ENCODE measurements around the gene PFKL.

The PFKL gene

GRCh38 chr21:44350773-44351481 lies 51.1 kb downstream of the PFKL start:
- no peak for DNase-seq (ENCODE audit: low spot score)
- no peak for TF ChIP-seq CTCF (IDR thresholded peaks at IDR 0.05; ENCODE audit: extremely low read depth, insufficient read depth, missing control alignments)
- in situ Hi-C loops (cut with MboI; ENCODE audit: low pct_unique_long_range_greater_than_20kb, low sequenced_read_pairs, unreplicated experiment) = no loop called here

- DNase-seq (ENCODE audit: low spot score) = no peak
- in situ Hi-C loops (cut with MboI; ENCODE audit: low pct_unique_long_range_greater_than_20kb, low sequenced_read_pairs, unreplicated experiment) = no loop called here
- no peak for TF ChIP-seq CTCF (IDR thresholded peaks at IDR 0.05; ENCODE audit: extremely low read depth, insufficient read depth, missing control alignments)
These were observed 51.8 kb downstream of the PFKL start for GRCh38 chr21:44351535-44352252.

GRCh38 chr21:44352253-44352860 lies 52.5 kb downstream of the PFKL start:
- TF ChIP-seq CTCF (IDR thresholded peaks at IDR 0.05; ENCODE audit: extremely low read depth, insufficient read depth, missing control alignments) = no peak
- in situ Hi-C loops (cut with MboI; ENCODE audit: low pct_unique_long_range_greater_than_20kb, low sequenced_read_pairs, unreplicated experiment) = no loop called here
- DNase-seq (ENCODE audit: low spot score) = no peak

GRCh38 chr21:44353191-44353970 lies 53.5 kb downstream of the PFKL start, which contains the start of gene TRPM2:
Gene TRPM2, plus strand, starts transcription at chr21:44353621. Its CDS starts 80 bp downstream, at chr21:44353701.
- DNase-seq (ENCODE audit: low spot score) = no peak
- no peak for TF ChIP-seq CTCF (IDR thresholded peaks at IDR 0.05; ENCODE audit: extremely low read depth, insufficient read depth, missing control alignments)
- in situ Hi-C loops (cut with MboI; ENCODE audit: low pct_unique_long_range_greater_than_20kb, low sequenced_read_pairs, unreplicated experiment) = no loop called here

- no peak for TF ChIP-seq CTCF (IDR thresholded peaks at IDR 0.05; ENCODE audit: extremely low read depth, insufficient read depth, missing control alignments)
- in situ Hi-C loops (cut with MboI; ENCODE audit: low pct_unique_long_range_greater_than_20kb, low sequenced_read_pairs, unreplicated experiment) = no loop called here
- DNase-seq (ENCODE audit: low spot score) = no peak
These were observed 54.1 kb downstream of the PFKL start for GRCh38 chr21:44354001-44354405.
